G401.6 (cell line): ENCODE measurements around the gene PLEKHG3.

Experiments used
- FAIRE-seq: peaks from 2 replicates; lab custom pipeline; 2012; peaks lifted over from hg19 to GRCh38; lab: Jason Lieb, UNC

Gene PLEKHG3

GRCh38 chr14:64788706-64789105 is 84.5 kb downstream of the PLEKHG3 start:
- FAIRE-seq, result no peak

GRCh38 chr14:64789696-64790095 is 85.5 kb downstream of the PLEKHG3 start:
- FAIRE-seq, result no peak

GRCh38 chr14:64790478-64790877 is 86.3 kb downstream of the PLEKHG3 start:
- FAIRE-seq, result no peak

- no peak for FAIRE-seq
These were observed 88.0 kb downstream of the PLEKHG3 start for GRCh38 chr14:64792231-64792630.

- no peak for FAIRE-seq
These were observed 88.8 kb downstream of the PLEKHG3 start for GRCh38 chr14:64792871-64793560.

GRCh38 chr14:64795211-64795610 is 91.0 kb downstream of the PLEKHG3 start:
- FAIRE-seq, result no peak

- no peak for FAIRE-seq
These were observed 91.7 kb downstream of the PLEKHG3 start for GRCh38 chr14:64795921-64796320.

- no peak for FAIRE-seq
These were observed 92.1 kb downstream of the PLEKHG3 start for GRCh38 chr14:64796369-64796768.

- FAIRE-seq, result no peak
These were observed 95.3 kb downstream of the PLEKHG3 start for GRCh38 chr14:64799555-64799954.
